GM21723 (cell line): ENCODE data around the gene KCNJ15.

Experiments used
- ATAC-seq: cut with Tn5 transposase; IDR thresholded peaks from one replicate; pipeline ENCODE4 v1.9.1; 2021; ENCODE audit warnings: mild to moderate bottlenecking, moderate library complexity; ENCODE audit not compliant: unreplicated experiment

Gene KCNJ15

DNA sequence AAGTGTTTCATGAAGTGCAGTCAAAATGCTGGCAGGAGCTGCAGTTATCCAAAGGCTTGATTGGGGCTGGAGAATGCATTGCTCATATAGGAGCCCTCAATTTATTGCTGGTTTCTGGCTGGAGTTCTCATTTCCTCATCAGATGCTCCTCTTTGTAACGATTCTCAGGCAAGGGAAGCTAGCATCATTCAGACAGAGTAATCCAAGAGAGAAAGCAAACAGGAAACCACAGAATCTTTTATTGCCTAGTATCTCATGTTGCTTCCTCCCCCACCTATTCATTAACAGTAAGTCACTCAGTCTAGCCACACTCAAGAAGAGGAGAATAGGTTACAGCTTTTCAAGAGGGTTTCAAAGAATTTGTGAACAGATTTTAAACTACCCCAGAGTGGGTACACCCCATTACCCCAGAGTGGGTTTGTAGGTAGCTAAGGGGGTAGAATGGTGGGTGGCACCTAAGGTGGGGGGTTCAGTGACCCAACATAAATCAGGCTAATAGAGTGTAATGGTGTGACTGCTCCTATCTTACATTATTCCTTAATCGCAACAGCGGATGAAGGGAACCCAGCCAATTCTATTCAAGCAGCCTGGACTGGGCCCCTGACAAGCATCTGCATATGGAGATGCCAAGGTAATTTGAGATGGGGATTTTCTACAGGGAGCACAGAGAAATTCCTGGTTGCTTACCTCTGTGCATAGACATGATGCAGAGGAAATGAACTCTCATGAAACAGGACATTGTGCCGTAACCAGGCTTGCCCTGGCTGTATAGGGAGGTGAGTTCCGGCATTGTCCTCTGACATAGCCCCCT lies 67.1 kb downstream of the KCNJ15 start:
- ATAC-seq: no peak

DNA sequence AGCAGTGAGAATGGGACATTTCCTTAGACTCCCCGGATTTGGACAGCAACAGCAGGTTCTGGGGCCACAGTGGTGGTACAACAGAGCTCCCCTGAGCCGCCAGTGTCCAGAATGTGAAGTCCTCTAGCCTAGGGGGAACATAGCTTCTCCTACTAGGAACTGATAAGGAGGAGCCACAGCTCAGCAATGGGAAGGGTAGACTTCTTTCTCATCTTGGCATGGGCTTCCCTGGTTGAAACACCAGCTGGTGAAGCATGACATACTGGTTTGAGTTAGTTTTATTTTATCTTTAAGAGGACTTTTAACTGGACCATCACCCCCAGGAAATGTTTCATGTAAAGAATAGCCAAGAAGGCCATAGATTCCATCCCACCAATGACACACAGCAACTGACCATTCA lies 68.4 kb downstream of the KCNJ15 start:
- no peak for ATAC-seq

- ATAC-seq: no peak
Observed at GRCh38 chr21:38325731-38326420, 69.1 kb downstream of the KCNJ15 start.

GRCh38 chr21:38326429-38326828 lies 69.6 kb downstream of the KCNJ15 start:
- no peak for ATAC-seq

- ATAC-seq: no peak
Observed at GRCh38 chr21:38326899-38327298, 70.1 kb downstream of the KCNJ15 start.

DNA sequence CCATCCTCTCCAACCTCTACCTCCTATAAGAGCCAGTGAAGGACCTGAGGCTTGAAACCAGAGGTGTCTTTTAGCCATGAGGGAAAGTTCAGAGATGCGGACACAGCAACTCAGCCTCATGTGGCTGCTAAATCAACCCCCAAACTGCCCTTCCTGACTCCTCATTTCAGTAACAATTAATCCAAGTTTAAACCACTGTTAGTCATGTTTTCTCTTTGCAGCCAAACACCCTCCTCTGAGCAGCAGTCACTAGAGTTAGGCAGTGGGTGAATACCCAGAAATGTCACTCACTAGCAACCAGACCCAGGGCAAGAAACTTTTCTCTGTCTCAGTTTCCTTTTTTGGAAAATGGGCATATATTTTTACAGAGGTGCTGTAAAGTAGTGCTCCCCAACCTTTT lies 71.2 kb downstream of the KCNJ15 start:
- ATAC-seq: no peak

- ATAC-seq: no peak
Observed at GRCh38 chr21:38329162-38329561, 72.4 kb downstream of the KCNJ15 start.

DNA sequence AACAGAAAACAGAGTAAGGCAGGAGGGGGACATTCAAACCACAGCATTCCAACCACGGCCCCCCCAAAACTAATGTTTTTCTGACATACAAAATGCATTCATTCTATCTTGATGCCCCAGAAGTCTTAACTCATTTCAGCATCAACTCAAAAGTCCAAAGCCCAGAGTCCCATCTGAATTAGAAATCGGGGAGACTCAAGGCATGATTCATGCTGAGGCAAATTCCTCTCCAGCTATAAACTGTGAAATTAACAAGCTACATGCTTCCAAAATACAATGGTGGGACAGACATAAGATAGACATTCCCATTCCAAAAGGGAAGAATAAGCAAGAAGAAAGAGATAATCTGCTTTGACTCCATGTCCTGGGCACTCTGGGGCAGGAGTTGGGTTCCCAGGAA lies 73.9 kb downstream of the KCNJ15 start:
- no peak for ATAC-seq

- no peak for ATAC-seq
Observed at GRCh38 chr21:38333301-38334272, 76.8 kb downstream of the KCNJ15 start.

DNA sequence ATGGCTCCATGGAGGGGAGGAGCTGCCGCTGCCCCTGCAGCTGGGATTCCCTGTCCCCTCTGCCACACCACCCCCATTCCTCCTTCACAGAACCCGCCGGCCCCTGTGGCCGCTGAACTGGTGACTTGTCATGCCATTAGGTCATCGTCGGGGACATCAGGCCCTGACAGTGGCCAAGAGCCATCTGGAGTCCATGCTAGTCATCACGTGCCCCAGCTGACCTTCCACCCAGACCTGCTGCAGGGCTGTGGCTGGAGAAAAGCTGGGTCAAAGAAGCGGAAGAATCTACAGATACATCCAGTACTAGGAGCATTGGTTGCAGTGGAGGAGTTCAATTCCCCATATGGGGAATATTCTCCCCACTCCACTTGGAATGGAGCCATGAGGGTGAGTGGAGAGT lies 78.1 kb downstream of the KCNJ15 start:
- ATAC-seq: no peak

DNA sequence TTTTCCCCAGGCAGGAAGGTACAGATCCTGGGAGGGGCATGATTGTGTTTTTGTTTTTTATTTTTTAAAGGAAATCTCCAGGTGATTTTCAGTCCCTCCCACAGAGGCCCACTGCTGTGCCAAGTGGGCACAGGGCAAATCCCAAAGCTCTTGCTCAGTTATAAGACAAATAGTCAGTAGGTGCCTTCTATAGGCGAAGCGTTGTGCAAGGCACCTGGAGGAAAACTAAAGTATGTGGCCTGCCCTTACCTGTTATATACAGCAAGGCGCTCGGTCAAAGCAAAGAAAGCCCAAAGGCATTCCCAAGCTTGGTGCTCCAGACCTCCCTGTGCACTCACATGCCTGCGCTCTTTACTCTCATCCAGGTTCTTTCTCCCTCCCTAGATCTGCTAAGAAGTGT lies 81.0 kb downstream of the KCNJ15 start:
- no peak for ATAC-seq

DNA sequence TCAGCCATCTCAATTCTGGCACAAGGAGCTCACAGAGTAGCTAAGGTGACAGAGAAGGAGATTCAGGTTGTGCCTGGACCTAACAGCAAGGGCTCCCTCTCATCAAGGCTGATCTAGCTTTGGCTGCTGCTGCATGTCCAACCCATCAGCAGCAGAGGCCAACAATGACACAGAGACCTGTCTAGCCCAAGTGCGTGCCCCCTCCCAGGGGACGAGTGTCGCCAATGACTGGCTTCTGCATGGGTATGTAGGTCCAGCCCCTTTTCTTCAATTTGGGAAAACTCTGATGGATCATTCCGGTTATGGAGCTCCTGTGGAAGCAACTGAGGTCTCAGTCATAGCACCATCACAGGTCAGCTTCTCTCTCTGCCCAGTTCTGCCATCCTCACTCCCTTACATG lies 83.3 kb downstream of the KCNJ15 start:
- no peak for ATAC-seq

GRCh38 chr21:38341546-38342012 lies 84.8 kb downstream of the KCNJ15 start:
- no peak for ATAC-seq

DNA sequence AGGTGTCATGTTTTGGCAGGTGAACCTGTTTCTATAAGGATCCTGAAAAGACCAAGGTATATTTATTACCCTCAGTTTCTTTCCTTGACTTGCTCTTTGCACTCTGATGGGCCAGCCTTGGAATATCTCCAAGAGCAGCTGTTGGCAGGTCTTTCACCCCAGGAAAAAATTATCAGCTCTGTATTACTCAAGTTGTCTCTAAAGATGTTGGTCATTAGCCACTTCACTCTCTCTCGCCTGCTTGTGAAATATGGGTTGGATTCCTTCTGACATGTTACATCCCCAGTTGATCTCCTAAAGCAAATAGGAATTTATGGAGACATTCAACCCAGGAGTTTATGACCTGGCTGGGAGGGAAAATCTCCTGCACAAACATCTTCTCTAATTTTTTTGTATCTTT lies 85.9 kb downstream of the KCNJ15 start:
- no peak for ATAC-seq

DNA sequence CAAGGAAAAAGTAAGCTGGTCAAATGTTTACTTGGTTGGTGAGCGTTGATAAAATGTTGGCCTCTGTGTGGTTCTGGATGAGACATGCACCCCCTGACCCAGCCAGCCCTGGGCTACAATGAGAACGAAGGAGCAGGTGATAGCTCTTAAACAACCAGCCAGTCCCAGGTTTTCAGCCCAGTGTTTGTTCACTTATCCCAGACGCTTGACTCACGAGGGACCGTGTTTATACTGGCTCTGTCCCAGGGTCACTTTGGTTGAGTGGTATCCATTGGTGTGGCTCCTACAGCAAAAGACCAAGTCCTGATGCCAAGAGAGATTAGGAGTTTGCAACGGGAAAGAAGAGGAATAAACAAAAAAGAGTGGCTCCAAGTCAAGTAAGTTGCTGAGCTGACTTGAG lies 86.9 kb downstream of the KCNJ15 start:
- no peak for ATAC-seq

GRCh38 chr21:38346286-38346685 lies 89.5 kb downstream of the KCNJ15 start:
- ATAC-seq: no peak

DNA sequence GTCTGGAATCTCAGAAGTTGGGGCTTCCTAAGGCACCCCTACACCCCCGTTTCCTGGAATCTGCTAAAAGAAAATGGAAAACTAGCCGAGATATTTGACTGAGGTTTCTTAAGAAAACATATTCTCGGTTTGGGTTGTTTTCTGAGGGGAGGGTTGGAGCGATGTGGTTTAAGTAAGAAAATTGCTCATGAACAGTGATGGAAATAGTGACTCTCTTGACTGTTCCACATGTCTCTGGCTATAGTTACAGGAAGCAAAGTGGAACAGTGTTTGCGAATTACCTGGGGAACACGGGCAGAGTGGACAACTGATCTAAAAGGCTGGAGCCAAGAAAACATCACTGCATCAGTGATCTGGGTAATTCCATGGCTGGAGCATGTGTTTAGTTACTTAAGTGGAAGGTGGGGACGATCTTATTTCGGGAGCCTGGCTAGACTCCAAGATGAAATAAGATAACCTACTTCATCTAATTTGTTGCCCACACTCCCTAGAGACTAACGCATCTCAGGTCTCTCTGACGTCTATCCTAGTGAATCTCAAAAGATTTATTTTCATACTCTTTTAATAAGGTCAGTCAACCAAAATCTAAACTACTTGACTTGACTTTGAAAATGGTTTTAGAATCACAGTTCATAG lies 92.4 kb downstream of the KCNJ15 start:
- ATAC-seq: no peak

- no peak for ATAC-seq
Observed at GRCh38 chr21:38349977-38350376, 93.2 kb downstream of the KCNJ15 start.

GRCh38 chr21:38350684-38351083 lies 93.9 kb downstream of the KCNJ15 start:
- no peak for ATAC-seq

GRCh38 chr21:38351176-38351959 lies 94.6 kb downstream of the KCNJ15 start:
- ATAC-seq: no peak
